ENCODE measurements around the gene SLC22A7. TPM values are rescaled to one million over a fixed set of nuclear protein-coding genes. Genes with fewer than 3 reads are reported as not detected.

Gene SLC22A7
- total RNA-seq, 1 donor from 2014 or later = not detected

- no peaks in the 10 kb centered on the region for H3K9me3 Mint-ChIP-seq
- no peak overlapping the region for H3K4me3 Mint-ChIP-seq
- H3K27ac Mint-ChIP-seq = no peak overlapping the region
- no peaks in the 10 kb centered on the region for H3K36me3 Mint-ChIP-seq (ENCODE audit: low read depth)
- no peak for ATAC-seq (ENCODE audit: low read depth)
- no peaks in the 10 kb centered on the region for H3K27me3 Mint-ChIP-seq
- H3K4me1 Mint-ChIP-seq = peaks cover 25% of the 10 kb centered on the region
- CTCF ChIA-PET = no interaction called here
- intact Hi-C loops (cut with micrococcal nuclease) = no loop called here
- no peak for DNase-seq
- TF ChIP-seq CTCF (IDR thresholded peaks at IDR 0.05) = no peak
- POLR2A ChIA-PET = no interaction called here
Measured at GRCh38 chr6:43304882-43305281, 6.8 kb downstream of the SLC22A7 start.

GRCh38 chr6:43306086-43306485 is 8.0 kb downstream of the SLC22A7 start:
- intact Hi-C loops (cut with micrococcal nuclease) = no loop called here
- Mint-ChIP-seq H3K4me3 (no peak overlapping the region), H3K27ac (no peak overlapping the region), H3K4me1 (peaks cover 34% of the 10 kb centered on the region), H3K9me3 (no peaks in the 10 kb centered on the region), H3K27me3 (no peaks in the 10 kb centered on the region), H3K36me3 (ENCODE audit: low read depth) (no peaks in the 10 kb centered on the region)
- ATAC-seq (ENCODE audit: low read depth) (no peak), DNase-seq (no peak)
- no peak for TF ChIP-seq CTCF (IDR thresholded peaks at IDR 0.05)
- ChIA-PET POLR2A (no interaction called here), CTCF (interaction anchor here (1.3 kb wide), 1 partner anchor 50 kb away, joined by 4 read pairs; no protein-coding TSS in a partner anchor)

GRCh38 chr6:43307451-43308100 is 9.5 kb downstream of the SLC22A7 start:
- no peaks in the 10 kb centered on the region for H3K9me3 Mint-ChIP-seq
- ChIA-PET CTCF (interaction anchor here (0.8 to 2.7 kb wide), 16 partner anchors 10 to 199 kb away, joined by 3 to 52 read pairs (median 9); partner anchors contain the start of genes ABCC10, DNPH1 and SLC22A7), POLR2A (interaction anchor here (0.6 to 3.5 kb wide), 16 partner anchors 9 to 90 kb away, joined by 3 to 22 read pairs (median 6); partner anchors contain the start of gene ZNF318)
- peak overlapping the region; percentile 39 for H3K4me3 Mint-ChIP-seq
- peaks cover 45% of the 10 kb centered on the region for H3K4me1 Mint-ChIP-seq
- H3K36me3 Mint-ChIP-seq (ENCODE audit: low read depth) = no peaks in the 10 kb centered on the region
- H3K27me3 Mint-ChIP-seq = no peaks in the 10 kb centered on the region
- no peak for TF ChIP-seq CTCF (IDR thresholded peaks at IDR 0.05)
- no peak for DNase-seq
- peak overlapping the region; percentile 30 for H3K27ac Mint-ChIP-seq
- intact Hi-C loops (cut with micrococcal nuclease) = loop anchor here (1.0 to 2.0 kb wide), 9 partner anchors 11 to 199 kb away; partner anchors contain the start of gene ZNF318
- ATAC-seq (ENCODE audit: low read depth) = no peak

GRCh38 chr6:43308101-43308989 is 10.3 kb downstream of the SLC22A7 start, which contains the start of gene CRIP3:
CRIP3 (minus strand) TSS chr6:43308826; CDS start chr6:43308792, 34 bp downstream.
- Mint-ChIP-seq H3K4me3 (peak within 1 kb of the TSS; percentile 90), H3K27ac (peak within 1 kb of the TSS; percentile 69), H3K36me3 (ENCODE audit: low read depth) (peaks cover 2% of the 10 kb centered on the region), H3K9me3 (peaks cover 2% of the 10 kb centered on the region), H3K4me1 (peaks cover 53% of the 10 kb centered on the region), H3K27me3 (no peaks in the 10 kb centered on the region)
- ChIA-PET CTCF (interaction anchor here (0.6 to 2.7 kb wide), 27 partner anchors 9 to 229 kb away, joined by 3 to 52 read pairs (median 5); partner anchors contain the start of genes ABCC10, DNPH1 and SLC22A7), POLR2A (interaction anchor here (0.6 to 3.5 kb wide), 19 partner anchors 10 to 562 kb away, joined by 3 to 22 read pairs (median 4); partner anchors contain the start of genes ABCC10, TBCC and ZNF318)
- intact Hi-C loops (cut with micrococcal nuclease) = loop anchor here (1.0 to 2.0 kb wide), 9 partner anchors 10 to 198 kb away; partner anchors contain the start of gene ZNF318
- peak; percentile 58 for DNase-seq
- TF ChIP-seq CTCF (IDR thresholded peaks at IDR 0.05) = no peak
- peak; percentile 75 for ATAC-seq (ENCODE audit: low read depth)
